Stomach smooth muscle (tissue), 2 donors: ENCODE measurements around the gene CYP2C8.

Experiments
- H3K27ac ChIP-seq: one replicate; pipeline ENCODE4 v1.7.0; 2013; ENCODE audit warnings: mild to moderate bottlenecking, low read length, inconsistent platforms
- H3K27me3 ChIP-seq, 2 donors: one replicate each; pipeline ENCODE4 v1.7.0; 2013; ENCODE audit warnings: low read length in 2 of 2; ENCODE audit not compliant: insufficient read depth in 2 of 2, control insufficient read depth in 1 of 2
- H3K36me3 ChIP-seq, 2 donors: one replicate each; pipeline ENCODE4 v1.7.0; 2013; ENCODE audit warnings: low read length in 2 of 2; ENCODE audit not compliant: control insufficient read depth in 2 of 2, insufficient read depth in 2 of 2
- H3K4me1 ChIP-seq: one replicate; pipeline ENCODE4 v1.7.0; 2013; ENCODE audit warnings: low read length; ENCODE audit not compliant: control insufficient read depth, insufficient read depth
- H3K4me3 ChIP-seq, 2 donors: one replicate each; pipeline ENCODE4 v1.7.0; 2013; ENCODE audit warnings: low read length in 2 of 2
- H3K9ac ChIP-seq, 2 donors: one replicate each; pipeline ENCODE4 v1.7.0; 2013; ENCODE audit warnings: low read length in 2 of 2, mild to moderate bottlenecking in 1 of 2
- H3K9me3 ChIP-seq, 2 donors: one replicate each; pipeline ENCODE4 v1.7.0; 2013; ENCODE audit warnings: low read length in 2 of 2; ENCODE audit not compliant: control insufficient read depth in 2 of 2
- donor health status: healthy.
- donor health status: Pancreatic carcinoma.

The CYP2C8 gene

DNA sequence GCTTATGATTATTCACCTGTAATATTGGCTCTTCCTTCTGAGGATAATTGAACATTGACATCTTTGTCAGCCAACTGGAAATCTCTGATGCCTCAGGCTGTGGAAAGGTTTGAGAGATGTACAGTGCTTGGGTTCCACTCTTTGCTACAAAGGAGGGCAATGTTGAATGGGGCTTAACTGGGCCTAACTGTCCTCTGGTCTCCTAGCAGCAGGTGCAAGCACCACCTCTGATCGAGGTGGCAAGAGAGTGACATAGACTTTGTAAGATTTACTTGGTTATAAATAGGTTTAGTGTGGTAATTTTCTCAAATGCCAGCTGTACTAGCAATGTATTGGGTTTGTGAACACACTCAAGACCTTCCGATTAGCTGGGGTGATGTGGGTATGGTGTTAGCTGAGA, 21.1 kb downstream of the CYP2C8 start:
- Histone ChIP-seq H3K36me3 (no peaks in the 10 kb centered on the region), H3K4me3 (no peak overlapping the region), H3K9me3 (peaks cover 3 to 6% of the 10 kb centered on the region in 2 donors), H3K9ac (no peak overlapping the region), H3K27ac (no peak overlapping the region), H3K27me3 (no peaks in the 10 kb centered on the region), H3K4me1 (no peaks in the 10 kb centered on the region)

DNA sequence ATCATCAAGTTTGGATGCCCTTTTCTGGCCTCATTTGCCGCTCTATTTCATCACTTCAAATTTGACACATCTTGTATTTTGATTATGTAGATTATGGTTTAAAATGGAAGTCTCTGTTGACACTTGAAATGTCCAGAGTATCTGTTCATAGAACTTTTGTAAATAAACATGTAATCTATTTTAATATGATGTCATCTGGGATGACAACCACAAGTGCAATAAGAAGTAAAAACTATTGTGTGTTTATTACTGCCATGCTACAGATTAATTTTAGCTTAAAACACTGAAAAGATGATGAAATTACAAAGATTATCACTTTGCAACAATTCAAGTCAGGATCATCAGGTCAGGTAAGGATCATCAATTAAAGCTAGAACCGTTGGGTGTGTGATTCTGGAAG, 30.0 kb downstream of the CYP2C8 start:
- Histone ChIP-seq H3K9ac (no peak overlapping the region), H3K4me3 (no peak overlapping the region), H3K36me3 (no peaks in the 10 kb centered on the region), H3K9me3 (peaks cover 0 to 3% of the 10 kb centered on the region in 2 donors), H3K27ac (no peak overlapping the region), H3K4me1 (no peaks in the 10 kb centered on the region), H3K27me3 (no peaks in the 10 kb centered on the region)

DNA sequence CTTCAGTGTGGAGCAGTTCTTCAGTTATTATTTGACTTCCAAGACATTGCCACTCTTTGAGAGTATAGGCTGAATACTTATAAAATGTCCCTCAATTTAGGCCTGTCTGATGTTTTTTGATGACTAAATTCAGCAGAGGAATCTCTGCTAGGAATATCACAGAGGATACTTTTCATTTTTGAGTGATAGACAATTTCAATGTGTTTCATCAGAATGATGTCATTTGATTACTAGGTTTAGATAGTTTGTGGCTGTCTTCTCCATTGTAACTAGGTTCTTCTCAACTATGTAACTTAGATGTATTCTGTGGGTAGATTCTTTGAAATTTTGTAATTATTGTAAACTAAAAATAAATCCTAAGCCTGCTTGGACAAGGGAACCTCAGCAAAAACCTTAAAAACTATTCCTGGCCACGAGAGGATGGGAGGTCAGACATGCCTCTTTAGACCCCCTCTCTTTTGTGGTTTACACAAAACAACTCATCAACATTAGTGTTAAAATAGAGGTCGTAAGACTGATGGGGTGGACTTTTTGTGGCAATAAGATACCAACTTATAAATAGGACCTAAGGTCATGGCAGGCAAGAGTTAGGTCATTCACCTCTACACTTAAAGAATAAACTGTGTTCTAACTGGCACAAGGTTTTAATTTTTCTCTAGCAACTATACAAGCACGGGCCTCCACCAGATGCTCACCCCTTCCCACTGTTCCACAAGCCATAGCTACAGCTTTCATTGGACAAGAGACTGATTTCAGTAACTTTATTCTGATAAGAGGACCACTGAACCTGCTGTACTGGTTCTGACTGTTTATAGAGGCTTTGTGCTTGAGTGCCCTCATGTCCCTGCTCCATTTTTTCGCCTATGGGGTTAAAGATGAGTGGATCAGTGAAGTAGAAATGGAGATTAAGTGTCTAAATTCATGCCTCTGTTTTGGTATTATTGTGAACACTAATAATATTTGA, 33.7 kb downstream of the CYP2C8 start:
- no peaks in the 10 kb centered on the region for H3K9me3 ChIP-seq
- no peak overlapping the region for H3K4me3 ChIP-seq
- H3K36me3 ChIP-seq = no peaks in the 10 kb centered on the region
- no peaks in the 10 kb centered on the region for H3K4me1 ChIP-seq
- no peak overlapping the region for H3K9ac ChIP-seq
- H3K27ac ChIP-seq = no peak overlapping the region
- H3K27me3 ChIP-seq = no peaks in the 10 kb centered on the region

DNA sequence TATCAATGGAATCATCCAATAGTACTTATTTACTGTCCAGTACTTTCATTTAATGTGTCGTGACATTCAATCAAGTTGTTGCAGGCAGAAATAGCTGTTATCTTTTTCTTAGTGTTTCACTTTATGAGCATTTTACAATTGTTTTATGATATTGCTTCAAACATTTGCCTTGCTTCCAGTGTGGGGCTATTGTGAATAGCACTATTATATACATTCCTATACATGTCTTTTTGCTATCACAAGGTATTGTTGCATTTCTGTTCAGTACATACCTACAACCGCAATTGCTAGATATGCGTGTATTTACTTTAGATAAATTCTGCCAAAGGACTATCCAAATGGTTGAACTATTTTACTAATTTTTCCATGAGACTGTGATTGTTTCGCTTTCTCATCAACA, 34.9 kb downstream of the CYP2C8 start:
- H3K36me3 ChIP-seq = no peaks in the 10 kb centered on the region
- no peaks in the 10 kb centered on the region for H3K27me3 ChIP-seq
- no peaks in the 10 kb centered on the region for H3K4me1 ChIP-seq
- no peak overlapping the region for H3K9ac ChIP-seq
- no peaks in the 10 kb centered on the region for H3K9me3 ChIP-seq
- H3K4me3 ChIP-seq = no peak overlapping the region
- no peak overlapping the region for H3K27ac ChIP-seq

DNA sequence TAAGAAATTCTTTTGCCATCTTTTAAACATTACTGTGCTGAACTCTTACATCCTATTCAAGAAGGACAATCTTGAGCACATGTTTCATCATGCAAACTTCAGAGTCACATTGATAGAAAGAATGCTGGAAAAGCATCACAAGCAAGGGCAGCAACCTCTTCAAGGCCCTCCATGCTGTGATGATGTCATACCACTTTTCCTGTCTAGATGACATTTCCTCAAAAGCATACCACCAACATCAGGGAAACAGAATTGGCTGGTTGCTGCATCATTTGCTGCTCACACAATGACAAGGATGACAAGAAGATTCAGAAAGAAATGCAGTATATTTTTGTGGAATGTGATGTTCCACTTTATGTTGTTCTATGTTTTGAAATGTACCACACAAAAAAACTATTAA, 37.6 kb downstream of the CYP2C8 start:
- Histone ChIP-seq H3K4me3 (no peak overlapping the region), H3K9me3 (no peaks in the 10 kb centered on the region), H3K27me3 (no peaks in the 10 kb centered on the region), H3K27ac (no peak overlapping the region), H3K36me3 (no peaks in the 10 kb centered on the region), H3K9ac (no peak overlapping the region), H3K4me1 (no peaks in the 10 kb centered on the region)

DNA sequence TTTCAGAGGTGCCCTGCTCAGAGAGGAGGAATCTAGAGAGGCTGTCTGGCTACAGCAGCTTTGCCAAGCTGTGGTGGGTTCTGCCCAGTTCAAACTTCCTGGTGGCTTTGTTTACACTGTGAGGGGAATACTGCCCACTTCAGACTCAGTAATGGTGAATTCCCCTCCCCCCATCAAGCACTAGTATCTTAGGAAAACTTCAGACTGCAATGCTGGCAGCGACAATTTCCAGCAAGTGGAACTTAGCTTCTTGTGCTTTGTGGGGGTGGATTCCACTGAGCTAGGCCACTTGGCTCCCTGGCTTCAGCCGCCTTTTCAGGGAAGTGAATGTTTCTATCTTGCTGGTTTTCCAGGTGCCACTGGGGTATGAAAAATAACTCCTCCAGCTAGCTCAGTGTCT, 42.8 kb downstream of the CYP2C8 start:
- H3K4me1 ChIP-seq = no peaks in the 10 kb centered on the region
- H3K4me3 ChIP-seq = no peak overlapping the region
- no peaks in the 10 kb centered on the region for H3K27me3 ChIP-seq
- H3K9me3 ChIP-seq = no peaks in the 10 kb centered on the region
- no peak overlapping the region for H3K9ac ChIP-seq
- no peak overlapping the region for H3K27ac ChIP-seq
- H3K36me3 ChIP-seq = no peaks in the 10 kb centered on the region

DNA sequence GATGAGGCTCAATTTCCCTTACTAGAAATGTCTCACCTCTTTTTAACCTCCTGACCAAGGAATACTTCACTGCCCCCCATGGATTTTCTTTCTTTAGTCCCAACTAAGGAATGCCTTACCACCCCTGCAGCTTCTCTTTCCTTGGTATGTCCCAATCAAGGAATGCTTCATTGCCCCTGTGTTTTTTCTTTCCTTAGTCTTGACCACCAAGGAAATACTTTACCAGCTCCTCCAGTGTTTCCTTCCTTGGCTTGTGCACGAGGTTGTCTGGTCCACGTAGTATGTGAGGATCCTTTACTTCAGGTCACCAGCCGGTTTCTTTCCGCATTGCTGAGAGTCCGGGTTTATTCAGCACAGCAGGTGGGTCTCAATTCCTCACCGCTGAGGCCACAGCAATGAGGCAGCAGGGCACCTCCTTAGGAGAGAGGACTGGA, 71.5 kb downstream of the CYP2C8 start:
- Histone ChIP-seq H3K36me3 (no peaks in the 10 kb centered on the region), H3K4me1 (no peaks in the 10 kb centered on the region), H3K4me3 (no peak overlapping the region), H3K9ac (no peak overlapping the region), H3K27ac (no peak overlapping the region), H3K9me3 (peaks cover 0 to 2% of the 10 kb centered on the region in 2 donors), H3K27me3 (no peaks in the 10 kb centered on the region)

DNA sequence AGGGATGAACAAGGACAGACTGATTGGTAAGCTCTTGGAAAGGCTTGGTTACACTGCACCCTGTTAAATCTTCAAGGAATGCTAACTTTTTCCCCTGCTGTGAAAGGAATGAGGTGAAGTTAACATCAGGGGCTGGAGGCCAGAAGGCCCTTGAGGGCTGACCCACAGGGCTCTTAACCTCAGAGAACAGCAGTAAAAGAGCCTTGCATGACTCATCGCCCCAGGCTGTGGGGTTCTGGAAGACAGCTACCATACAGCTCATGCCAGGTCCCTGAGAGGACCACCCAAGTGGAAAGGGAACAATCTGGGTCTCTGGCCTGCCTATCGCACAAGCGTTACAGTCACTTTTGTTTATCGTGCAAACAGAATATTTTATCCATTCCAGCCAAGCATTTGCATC, 76.5 kb downstream of the CYP2C8 start:
- no peak overlapping the region for H3K9ac ChIP-seq
- H3K4me3 ChIP-seq = no peak overlapping the region
- no peak overlapping the region for H3K27ac ChIP-seq
- no peaks in the 10 kb centered on the region for H3K4me1 ChIP-seq
- peaks cover 4 to 20% of the 10 kb centered on the region in 2 donors for H3K9me3 ChIP-seq
- no peaks in the 10 kb centered on the region for H3K27me3 ChIP-seq
- no peaks in the 10 kb centered on the region for H3K36me3 ChIP-seq

DNA sequence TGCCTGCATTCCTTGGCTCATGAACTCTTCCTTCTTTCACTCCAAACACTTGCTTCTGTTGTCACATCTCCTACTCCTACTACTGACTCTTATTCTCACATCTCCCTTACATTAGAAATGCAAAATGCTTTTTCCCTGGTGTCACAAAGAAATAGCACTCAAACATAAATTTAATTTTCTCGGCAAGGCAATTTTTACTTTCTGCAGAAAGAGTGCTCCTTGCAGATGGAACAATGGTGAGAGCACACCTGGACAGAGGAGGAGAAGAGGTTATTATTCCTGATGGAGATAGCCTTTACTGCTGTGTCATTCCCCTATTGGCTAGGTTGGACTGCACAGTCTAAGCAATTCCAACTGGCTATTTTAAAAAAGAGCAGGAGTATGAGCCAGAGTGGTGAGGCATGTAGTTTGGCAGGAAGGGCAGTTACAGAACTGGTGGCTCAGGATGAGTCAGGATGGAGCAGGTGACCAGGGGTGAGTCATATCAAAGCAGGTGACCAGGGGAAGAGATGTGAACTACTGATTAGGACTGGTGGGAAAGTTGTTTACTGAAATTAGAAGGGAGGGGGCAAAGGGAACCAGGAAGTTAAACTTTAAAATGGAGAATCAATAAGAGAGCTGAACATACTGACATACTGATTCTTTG, 77.9 kb downstream of the CYP2C8 start:
- Histone ChIP-seq H3K36me3 (no peaks in the 10 kb centered on the region), H3K4me3 (no peak overlapping the region), H3K9ac (no peak overlapping the region), H3K4me1 (no peaks in the 10 kb centered on the region), H3K9me3 (peaks cover 4 to 20% of the 10 kb centered on the region in 2 donors), H3K27ac (no peak overlapping the region), H3K27me3 (no peaks in the 10 kb centered on the region)

DNA sequence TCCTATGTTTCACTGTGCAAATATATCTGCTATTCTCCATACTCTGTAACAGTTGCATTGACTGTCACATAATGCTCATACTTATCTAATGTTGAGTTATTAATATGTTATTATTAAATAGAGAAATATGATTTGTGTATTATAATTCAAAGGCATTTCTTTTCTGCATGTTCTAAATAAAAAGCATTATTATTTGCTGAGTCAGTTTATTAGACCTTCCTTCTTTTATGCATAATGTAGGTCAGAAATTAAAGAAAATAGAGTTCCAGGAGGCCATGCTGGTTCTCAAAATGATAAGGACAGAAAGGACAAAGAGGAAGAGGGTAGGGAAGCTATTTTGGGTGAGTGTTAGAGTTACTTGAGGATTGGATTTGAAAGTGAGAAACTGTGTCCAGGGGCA, 80.1 kb downstream of the CYP2C8 start:
- Histone ChIP-seq H3K27me3 (no peaks in the 10 kb centered on the region), H3K9me3 (peaks cover 4 to 20% of the 10 kb centered on the region in 2 donors), H3K36me3 (no peaks in the 10 kb centered on the region), H3K4me1 (no peaks in the 10 kb centered on the region), H3K9ac (no peak overlapping the region), H3K4me3 (no peak overlapping the region), H3K27ac (no peak overlapping the region)
